ENCODE data around the gene COL28A1. TPM values are rescaled to one million over a fixed set of nuclear protein-coding genes. Genes with fewer than 3 reads are reported as not detected.

Gene COL28A1
- total RNA-seq, 4 donors from 2014 or later = 0.60 to 4.4 (median 4.1) TPM

GRCh38 chr7:7335215-7335614 lies 200.5 kb downstream of the COL28A1 start:
- Histone ChIP-seq H3K27ac (no peak overlapping the region), H3K4me1 (no peaks in the 10 kb centered on the region), H3K4me3 (no peak overlapping the region), H3K27me3 (no peaks in the 10 kb centered on the region), H3K9me3 (no peaks in the 10 kb centered on the region), H3K36me3 (no peaks in the 10 kb centered on the region)
- DNase-seq = no peak
- intact Hi-C loops (cut with DNase I; ENCODE audit: low total_unique reads) (no loop called here), in situ Hi-C loops (cut with MboI; ENCODE audit: low pct_ligation_motif_present in 1 of 4, low pct_unique_long_range_greater_than_20kb in 1 of 4, low sequenced_read_pairs in 3 of 4) (no loop called here)
- TF ChIP-seq POLR2AphosphoS5 (IDR thresholded peaks at IDR 0.05) = no peak
- no peak for TF ChIP-seq POLR2A (IDR thresholded peaks at IDR 0.05)
- no peak for TF ChIP-seq EP300 (IDR thresholded peaks at IDR 0.05; ENCODE audit: low read depth)
- WGBS, 2 donors (ENCODE audit: low coverage in 1 of 2) = 85 to 94% methylated on average over 2 of the region's 2 CpGs

- no peaks in the 10 kb centered on the region for H3K4me1 ChIP-seq
- in situ Hi-C loops (cut with MboI; ENCODE audit: low pct_ligation_motif_present in 1 of 4, low pct_unique_long_range_greater_than_20kb in 1 of 4, low sequenced_read_pairs in 3 of 4) = no loop called here
- no peaks in the 10 kb centered on the region for H3K36me3 ChIP-seq
- intact Hi-C loops (cut with DNase I; ENCODE audit: low total_unique reads) = no loop called here
- no peak overlapping the region for H3K4me3 ChIP-seq
- H3K27ac ChIP-seq = no peak overlapping the region
- no peak for DNase-seq
- TF ChIP-seq POLR2A (IDR thresholded peaks at IDR 0.05) (no peak), POLR2AphosphoS5 (IDR thresholded peaks at IDR 0.05) (no peak), CTCF (IDR thresholded peaks at IDR 0.05) (no peak), EP300 (IDR thresholded peaks at IDR 0.05; ENCODE audit: low read depth) (no peak)
- no peaks in the 10 kb centered on the region for H3K27me3 ChIP-seq
- WGBS, 2 donors (ENCODE audit: low coverage in 1 of 2) = 83 to 86% methylated on average over 3 of the region's 3 CpGs
- no peaks in the 10 kb centered on the region for H3K9me3 ChIP-seq
Observed at GRCh38 chr7:7333610-7334009, 202.1 kb downstream of the COL28A1 start.

GRCh38 chr7:7331523-7331922 lies 204.2 kb downstream of the COL28A1 start:
- Histone ChIP-seq H3K4me3 (no peak overlapping the region), H3K36me3 (no peaks in the 10 kb centered on the region), H3K9me3 (no peaks in the 10 kb centered on the region), H3K4me1 (no peaks in the 10 kb centered on the region), H3K27ac (no peak overlapping the region), H3K27me3 (no peaks in the 10 kb centered on the region)
- TF ChIP-seq POLR2AphosphoS5 (IDR thresholded peaks at IDR 0.05) (no peak), CTCF (IDR thresholded peaks at IDR 0.05) (no peak), EP300 (IDR thresholded peaks at IDR 0.05; ENCODE audit: low read depth) (no peak), POLR2A (IDR thresholded peaks at IDR 0.05) (no peak)
- in situ Hi-C loops (cut with MboI; ENCODE audit: low pct_ligation_motif_present in 1 of 4, low pct_unique_long_range_greater_than_20kb in 1 of 4, low sequenced_read_pairs in 3 of 4) = no loop called here
- intact Hi-C loops (cut with DNase I; ENCODE audit: low total_unique reads) = no loop called here
- WGBS, 2 donors (ENCODE audit: low coverage in 1 of 2) = 81 to 90% methylated on average over 4 of the region's 4 CpGs
- no peak for DNase-seq

GRCh38 chr7:7330997-7331396 lies 204.7 kb downstream of the COL28A1 start:
- WGBS, 2 donors (ENCODE audit: low coverage in 1 of 2) = 76 to 100% methylated on average over 1 to 2 of the region's 2 CpGs
- intact Hi-C loops (cut with DNase I; ENCODE audit: low total_unique reads) = no loop called here

More at GRCh38 chr7:7330997-7331396, 204.7 kb downstream of the COL28A1 start:
- H3K27ac ChIP-seq = no peak overlapping the region
- H3K9me3 ChIP-seq = no peaks in the 10 kb centered on the region
- TF ChIP-seq POLR2AphosphoS5 (IDR thresholded peaks at IDR 0.05) = no peak
- TF ChIP-seq CTCF (IDR thresholded peaks at IDR 0.05) = no peak
- no peak for TF ChIP-seq EP300 (IDR thresholded peaks at IDR 0.05; ENCODE audit: low read depth)
- no peak for TF ChIP-seq POLR2A (IDR thresholded peaks at IDR 0.05)
- H3K27me3 ChIP-seq = no peaks in the 10 kb centered on the region
- H3K4me1 ChIP-seq = no peaks in the 10 kb centered on the region
- DNase-seq = no peak
- H3K4me3 ChIP-seq = no peak overlapping the region
- in situ Hi-C loops (cut with MboI; ENCODE audit: low pct_ligation_motif_present in 1 of 4, low pct_unique_long_range_greater_than_20kb in 1 of 4, low sequenced_read_pairs in 3 of 4) = no loop called here
- no peaks in the 10 kb centered on the region for H3K36me3 ChIP-seq
